ENCODE data around the gene PHF19. TPM values are rescaled to one million over a fixed set of nuclear protein-coding genes. Genes with fewer than 3 reads are reported as not detected.

Gene PHF19
- total RNA-seq, 4 donors from 2014 or later: 7.2 to 76.7 (median 20.6) TPM

DNA sequence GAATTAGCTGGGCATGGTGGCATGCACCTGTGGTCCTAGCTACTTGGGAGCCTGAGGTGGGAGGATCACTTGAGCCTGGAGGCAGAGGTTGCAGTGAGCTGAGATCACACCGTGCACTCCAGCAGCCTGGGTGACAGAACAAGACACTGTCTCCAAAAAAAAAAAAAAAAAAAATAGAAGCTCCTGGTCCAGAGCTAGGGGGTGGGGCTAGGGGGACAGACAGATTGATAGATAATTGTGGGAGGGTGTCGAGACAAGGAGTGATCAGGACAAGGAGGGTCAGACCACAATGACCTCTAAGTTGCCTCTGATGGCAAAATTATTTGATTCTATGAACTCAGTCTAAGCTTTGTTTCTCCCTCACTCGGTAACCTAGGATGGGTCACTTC is 6.6 kb upstream of the PHF19 start:
- Histone ChIP-seq H3K27ac (no peak overlapping the region), H3K4me3 (no peak overlapping the region), H3K27me3 (no peaks in the 10 kb centered on the region), H3K36me3 (no peaks in the 10 kb centered on the region), H3K4me1 (peaks cover 0 to 4% (median under 1%) of the 10 kb centered on the region in 4 donors), H3K9me3 (no peaks in the 10 kb centered on the region)
- DNase-seq: no peak
- TF ChIP-seq CTCF (IDR thresholded peaks at IDR 0.05): no peak
- no peak for TF ChIP-seq POLR2A (IDR thresholded peaks at IDR 0.05)

DNA sequence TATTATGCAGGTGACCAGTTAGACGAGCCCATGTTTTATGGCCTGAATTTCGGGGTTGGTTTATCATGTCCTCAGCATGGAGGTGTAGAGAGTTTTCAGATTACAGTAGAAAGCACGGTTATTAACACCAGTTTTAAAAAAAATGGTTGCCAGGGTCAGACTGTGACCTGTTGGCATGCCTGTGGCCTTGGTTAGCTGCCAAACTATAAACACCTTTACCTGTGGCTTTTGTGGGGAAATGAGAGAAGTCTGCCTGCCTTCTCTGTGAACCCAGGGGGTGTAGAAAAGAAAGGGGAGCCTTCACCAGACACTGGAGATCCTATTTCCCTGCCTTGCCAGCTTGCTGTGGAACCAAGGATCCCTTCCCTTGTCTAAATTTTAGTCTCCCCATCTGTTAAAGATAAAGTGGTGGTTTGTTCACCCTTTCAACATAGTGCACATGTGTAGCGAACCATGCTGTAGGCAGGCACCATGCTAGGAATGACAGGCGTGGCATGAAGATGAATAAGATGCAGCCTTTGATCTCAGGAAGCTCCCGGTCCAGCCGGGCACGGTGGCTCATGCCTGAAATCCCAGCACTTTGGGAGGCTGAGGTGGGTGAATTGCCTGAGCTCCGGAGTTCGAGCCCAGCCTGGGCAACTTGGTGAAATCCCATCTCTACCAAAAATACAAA is 6.1 kb upstream of the PHF19 start:
- H3K27ac ChIP-seq: no peak overlapping the region
- H3K4me3 ChIP-seq: no peak overlapping the region
- no peak for DNase-seq
- TF ChIP-seq POLR2A (IDR thresholded peaks at IDR 0.05) (no peak), CTCF (IDR thresholded peaks at IDR 0.05) (no peak)
- no peaks in the 10 kb centered on the region for H3K9me3 ChIP-seq
- no peaks in the 10 kb centered on the region for H3K27me3 ChIP-seq
- peaks cover 0 to 9% (median 3%) of the 10 kb centered on the region in 4 donors for H3K4me1 ChIP-seq
- no peaks in the 10 kb centered on the region for H3K36me3 ChIP-seq

DNA sequence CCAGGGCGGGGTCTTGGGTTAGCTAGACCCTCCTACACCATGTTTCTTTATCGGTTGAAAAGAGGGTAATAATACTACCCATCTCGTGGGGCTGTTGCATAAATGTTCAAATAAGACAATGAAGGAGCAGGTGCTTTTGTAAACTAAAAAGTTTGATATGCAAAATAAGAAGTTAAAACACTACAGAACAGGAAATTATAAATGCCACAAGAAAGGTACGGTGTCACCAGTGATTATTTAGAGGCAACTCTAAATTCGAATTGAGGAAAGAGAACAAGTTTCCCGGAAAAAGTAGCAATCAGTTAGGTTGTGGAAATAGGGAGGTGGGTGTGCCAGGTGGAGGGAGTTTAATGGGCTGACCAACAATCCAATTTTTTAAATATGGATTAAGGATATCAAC is 2.5 kb upstream of the PHF19 start:
- no peaks in the 10 kb centered on the region for H3K27me3 ChIP-seq
- peaks cover 0 to 15% (median 7%) of the 10 kb centered on the region in 4 donors for H3K4me1 ChIP-seq
- H3K9me3 ChIP-seq: no peaks in the 10 kb centered on the region
- no peak overlapping the region for H3K4me3 ChIP-seq
- H3K36me3 ChIP-seq: no peaks in the 10 kb centered on the region
- no peak for TF ChIP-seq POLR2A (IDR thresholded peaks at IDR 0.05)
- no peak for TF ChIP-seq CTCF (IDR thresholded peaks at IDR 0.05)
- DNase-seq: no peak
- H3K27ac ChIP-seq: peak overlapping the region in 1 of 4 donors; percentile 97

- no peaks in the 10 kb centered on the region for H3K27me3 ChIP-seq
- H3K9me3 ChIP-seq: no peaks in the 10 kb centered on the region
- TF ChIP-seq POLR2A (IDR thresholded peaks at IDR 0.05) (no peak), CTCF (IDR thresholded peaks at IDR 0.05) (no peak)
- no peaks in the 10 kb centered on the region for H3K36me3 ChIP-seq
- H3K4me3 ChIP-seq: peak overlapping the region in 2 of 4 donors; percentile 75 to 88
- no peak for DNase-seq
- H3K4me1 ChIP-seq: peaks cover 0 to 16% (median 7%) of the 10 kb centered on the region in 4 donors
- peak overlapping the region; percentile 90 to 97 (median 94) for H3K27ac ChIP-seq
Observed at GRCh38 chr9:120878188-120879130, 1.5 kb upstream of the PHF19 start.

DNA sequence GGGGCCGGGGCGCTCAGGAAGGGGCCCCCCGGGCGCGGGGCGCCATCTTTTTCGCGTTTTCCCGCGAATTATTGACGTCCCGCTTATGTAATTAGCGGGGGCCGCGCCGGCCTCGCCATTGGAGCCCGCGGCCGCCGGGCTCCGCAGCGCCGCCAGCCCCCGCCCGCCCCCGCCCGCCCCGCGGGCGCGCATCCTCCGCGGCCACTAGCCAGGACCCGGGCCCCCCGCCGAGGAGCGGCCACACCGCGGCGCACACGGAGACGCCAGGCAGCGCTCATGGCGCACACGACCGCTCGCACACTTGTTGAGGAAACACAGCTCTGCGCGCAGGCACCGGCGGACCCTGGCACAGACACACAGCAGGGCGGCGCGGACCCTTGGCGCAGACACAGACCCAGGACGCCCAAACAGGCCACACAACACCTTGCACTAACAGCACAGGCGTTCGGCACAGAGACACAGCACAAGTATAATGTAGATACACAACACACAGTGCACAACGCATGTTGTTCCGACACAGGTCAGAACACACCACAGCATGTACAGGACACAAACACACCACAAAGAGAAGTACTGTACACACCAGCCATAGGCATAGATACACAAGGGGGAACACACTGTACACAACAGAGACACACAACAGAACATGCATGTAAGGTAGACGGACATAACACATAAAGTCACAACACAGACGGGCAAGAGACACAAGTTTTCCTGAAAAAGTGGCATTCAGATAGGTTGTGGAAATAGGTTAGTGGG is 467 bp upstream of the PHF19 start:
- Histone ChIP-seq H3K9me3 (no peaks in the 10 kb centered on the region), H3K36me3 (no peaks in the 10 kb centered on the region), H3K27me3 (no peaks in the 10 kb centered on the region), H3K4me1 (peaks cover 0 to 17% (median 7%) of the 10 kb centered on the region in 4 donors), H3K4me3 (peak overlapping the region; percentile 57 to 88 (median 77)), H3K27ac (peak overlapping the region; percentile 90 to 97 (median 94))
- TF ChIP-seq POLR2A (IDR thresholded peaks at IDR 0.05) (peak in 1 of 2 donors; percentile 23), CTCF (IDR thresholded peaks at IDR 0.05) (peak in 2 of 6 experiments; percentile 2 to 19)
- peak; percentile 62 to 82 (median 75) for DNase-seq

All from Peyer's patch (tissue), 4 donors.